Lower leg skin (tissue), 3 donors: ENCODE results near the gene PREP.

Source experiments
- POLR2A ChIP-seq, 2 donors: fragments of 450-650 bp; IDR thresholded peaks; one replicate each; pipeline ENCODE4 v1.6.1; 2016 to 2017; ENCODE audit warnings: antibody characterized with exemption in 2 of 2, mild to moderate bottlenecking in 1 of 2, moderate library complexity in 1 of 2
- TF ChIP-seq, protein P1 (sequence below), 3 donors: fragments of 450-650 bp; IDR thresholded peaks; one replicate each; pipeline ENCODE4 v1.5.1; 2016; ENCODE audit warnings: antibody characterized with exemption in 3 of 3, mild to moderate bottlenecking in 3 of 3, moderate library complexity in 2 of 3

DNA sequence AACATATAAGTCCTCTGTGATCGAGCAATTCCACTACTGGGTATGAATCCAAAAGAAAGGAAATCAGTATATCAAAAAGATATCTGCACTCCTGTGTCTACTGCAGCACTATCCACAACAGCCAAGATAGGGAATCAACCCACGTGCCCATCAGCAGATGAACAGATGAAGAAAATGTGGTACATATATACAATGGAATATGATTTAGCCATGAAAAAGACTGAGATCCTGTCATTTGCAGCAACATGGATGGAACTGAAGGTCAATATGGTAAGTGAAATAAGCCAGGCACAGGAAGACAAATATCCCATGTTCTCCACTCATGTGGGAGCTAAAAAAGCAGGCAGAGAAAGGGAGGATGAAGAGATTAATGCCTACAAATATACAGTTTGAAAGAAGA lies 127.3 kb downstream of the PREP start:
- TF ChIP-seq, protein P1, sequence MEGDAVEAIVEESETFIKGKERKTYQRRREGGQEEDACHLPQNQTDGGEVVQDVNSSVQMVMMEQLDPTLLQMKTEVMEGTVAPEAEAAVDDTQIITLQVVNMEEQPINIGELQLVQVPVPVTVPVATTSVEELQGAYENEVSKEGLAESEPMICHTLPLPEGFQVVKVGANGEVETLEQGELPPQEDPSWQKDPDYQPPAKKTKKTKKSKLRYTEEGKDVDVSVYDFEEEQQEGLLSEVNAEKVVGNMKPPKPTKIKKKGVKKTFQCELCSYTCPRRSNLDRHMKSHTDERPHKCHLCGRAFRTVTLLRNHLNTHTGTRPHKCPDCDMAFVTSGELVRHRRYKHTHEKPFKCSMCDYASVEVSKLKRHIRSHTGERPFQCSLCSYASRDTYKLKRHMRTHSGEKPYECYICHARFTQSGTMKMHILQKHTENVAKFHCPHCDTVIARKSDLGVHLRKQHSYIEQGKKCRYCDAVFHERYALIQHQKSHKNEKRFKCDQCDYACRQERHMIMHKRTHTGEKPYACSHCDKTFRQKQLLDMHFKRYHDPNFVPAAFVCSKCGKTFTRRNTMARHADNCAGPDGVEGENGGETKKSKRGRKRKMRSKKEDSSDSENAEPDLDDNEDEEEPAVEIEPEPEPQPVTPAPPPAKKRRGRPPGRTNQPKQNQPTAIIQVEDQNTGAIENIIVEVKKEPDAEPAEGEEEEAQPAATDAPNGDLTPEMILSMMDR (IDR thresholded peaks at IDR 0.05) = no peak
- no peak for TF ChIP-seq POLR2A (IDR thresholded peaks at IDR 0.05)
